Neuronal stem cell (in vitro differentiated cells): ENCODE measurements around the gene BHLHA9. TPM values are rescaled to one million over a fixed set of nuclear protein-coding genes. Genes with fewer than 3 reads are reported as not detected.
A peak's percentile ranks its signal among the peaks of the same experiment; 100 is the strongest.

Source experiments
- DNase-seq: peaks from one replicate; pipeline ENCODE4 v3.0.0-alpha.2; 2013; ENCODE audit warnings: low spot score
- H2AFZ ChIP-seq: one replicate; pipeline ENCODE4 v1.6.1; 2013; ENCODE audit warnings: mild to moderate bottlenecking, low read length, inconsistent platforms
- H2AK5ac ChIP-seq: 2 replicates; pipeline ENCODE4 v1.6.1; 2013; ENCODE audit warnings: low read depth, mild to moderate bottlenecking, inconsistent platforms, low read length, moderate library complexity, mixed read lengths
- H2BK120ac ChIP-seq: 2 replicates; pipeline ENCODE4 v1.6.1; 2013; ENCODE audit warnings: low read depth, mild to moderate bottlenecking, inconsistent platforms, low read length, moderate library complexity, mixed read lengths
- H2BK12ac ChIP-seq: one replicate; pipeline ENCODE4 v1.6.1; 2013; ENCODE audit warnings: low read length, inconsistent platforms
- H2BK15ac ChIP-seq: 2 replicates; pipeline ENCODE4 v1.6.1; 2013; ENCODE audit warnings: mild to moderate bottlenecking, low read length, inconsistent platforms, mixed read lengths
- H2BK5ac ChIP-seq: one replicate; pipeline ENCODE4 v1.6.1; 2013; ENCODE audit warnings: inconsistent platforms, mild to moderate bottlenecking, low read length, moderate library complexity
- H3K14ac ChIP-seq: one replicate; pipeline ENCODE4 v1.6.1; 2013; ENCODE audit warnings: low read length, inconsistent platforms
- H3K18ac ChIP-seq: 2 replicates; pipeline ENCODE4 v1.6.1; 2013; ENCODE audit warnings: low read length, inconsistent platforms
- H3K23ac ChIP-seq: 2 replicates; pipeline ENCODE4 v1.6.1; 2013; ENCODE audit warnings: low read depth, mild to moderate bottlenecking, mixed read lengths, low read length, inconsistent platforms; ENCODE audit not compliant: poor library complexity
- H3K27ac ChIP-seq: replicated peaks from 3 replicates; pipeline ENCODE4 v1.5.1; 2013; ENCODE audit warnings: low read length, inconsistent platforms
- H3K27me3 ChIP-seq, 3 experiments: 2 replicates each; pipeline ENCODE4 v1.6.1; 2013; ENCODE audit warnings: low read length in 3 of 3, mild to moderate bottlenecking in 2 of 3, inconsistent platforms in 1 of 3, low read depth in 1 of 3, mixed read lengths in 1 of 3, moderate library complexity in 1 of 3; ENCODE audit not compliant: control insufficient read depth in 3 of 3, insufficient read depth in 3 of 3
- H3K36me3 ChIP-seq, 2 donors: replicated peaks in 1 of 2; 2 replicates each; pipeline ENCODE4 v1.6.1; 2013; ENCODE audit warnings: low read length in 2 of 2; ENCODE audit not compliant: control insufficient read depth in 2 of 2, insufficient read depth in 2 of 2
- H3K4ac ChIP-seq: 2 replicates; pipeline ENCODE4 v1.6.1; 2013; ENCODE audit warnings: inconsistent platforms, mild to moderate bottlenecking, low read length, moderate library complexity
- H3K4me1 ChIP-seq, 2 donors: 1 replicate in 1 of 2; 2 replicates in 1 of 2; pipeline ENCODE4 v1.6.1; 2013; ENCODE audit warnings: low read length in 2 of 2, low read depth in 1 of 2; ENCODE audit not compliant: control insufficient read depth in 2 of 2, insufficient read depth in 1 of 2
- H3K4me2 ChIP-seq: one replicate; pipeline ENCODE4 v1.6.1; 2013; ENCODE audit warnings: mild to moderate bottlenecking, low read length, inconsistent platforms; ENCODE audit not compliant: insufficient read depth, poor library complexity, severe bottlenecking
- H3K4me3 ChIP-seq, 2 donors: 2 replicates each; pipeline ENCODE4 v1.5.1; 2013; ENCODE audit warnings: low read length in 2 of 2, mild to moderate bottlenecking in 2 of 2, inconsistent platforms in 1 of 2, moderate library complexity in 1 of 2
- H3K79me1 ChIP-seq: one replicate; pipeline ENCODE4 v1.6.1; 2013; ENCODE audit warnings: low read depth, mild to moderate bottlenecking, inconsistent platforms, low read length, moderate library complexity
- H3K9ac ChIP-seq: one replicate; pipeline ENCODE4 v1.6.1; 2013; ENCODE audit warnings: mild to moderate bottlenecking, low read depth, low read length, inconsistent platforms; ENCODE audit not compliant: poor library complexity
- H3K9me3 ChIP-seq, 2 donors: replicated peaks in 1 of 2; 2 replicates each; pipeline versions ENCODE3 to v1.6.1; 2013; ENCODE audit warnings: low read length in 2 of 2, mild to moderate bottlenecking in 2 of 2, inconsistent platforms in 1 of 2, low read depth in 1 of 2, mixed read lengths in 1 of 2, moderate library complexity in 1 of 2; ENCODE audit not compliant: control insufficient read depth in 2 of 2, insufficient read depth in 1 of 2
- H4K8ac ChIP-seq: one replicate; pipeline ENCODE4 v1.6.1; 2013; ENCODE audit warnings: low read depth, mild to moderate bottlenecking, inconsistent platforms, low read length, moderate library complexity
- H4K91ac ChIP-seq: one replicate; pipeline ENCODE4 v1.6.1; 2013; ENCODE audit warnings: low read length, low read depth, mild to moderate bottlenecking, inconsistent platforms; ENCODE audit not compliant: poor library complexity
- WGBS, 2 donors: extraction: QIAGEN DNeasy Blood & Tissue Kit; methylation state at CpG; one replicate each; pipeline ENCODE4 v1.1.7; 2013; ENCODE audit warnings: missing lambda C conversion rate in 2 of 2, mixed read lengths in 1 of 2; ENCODE audit not compliant: insufficient read length in 2 of 2, insufficient replicate concordance in 1 of 2; ENCODE audit errors: extremely low coverage in 2 of 2; 5-methylcytosine and 5-hydroxymethylcytosine counted together
- polyA plus RNA-seq, 2 experiments: library from polyadenylated mRNA; stranded (reverse); fragments of 200-250 nt; gene quantifications; one replicate each; pipeline ENCODE4 v1.2.3, GENCODE V29; 2013

BHLHA9 gene
- not detected for polyA plus RNA-seq (2013, experiment 1 of 2)
- polyA plus RNA-seq (2013, experiment 2 of 2), result not detected

DNA sequence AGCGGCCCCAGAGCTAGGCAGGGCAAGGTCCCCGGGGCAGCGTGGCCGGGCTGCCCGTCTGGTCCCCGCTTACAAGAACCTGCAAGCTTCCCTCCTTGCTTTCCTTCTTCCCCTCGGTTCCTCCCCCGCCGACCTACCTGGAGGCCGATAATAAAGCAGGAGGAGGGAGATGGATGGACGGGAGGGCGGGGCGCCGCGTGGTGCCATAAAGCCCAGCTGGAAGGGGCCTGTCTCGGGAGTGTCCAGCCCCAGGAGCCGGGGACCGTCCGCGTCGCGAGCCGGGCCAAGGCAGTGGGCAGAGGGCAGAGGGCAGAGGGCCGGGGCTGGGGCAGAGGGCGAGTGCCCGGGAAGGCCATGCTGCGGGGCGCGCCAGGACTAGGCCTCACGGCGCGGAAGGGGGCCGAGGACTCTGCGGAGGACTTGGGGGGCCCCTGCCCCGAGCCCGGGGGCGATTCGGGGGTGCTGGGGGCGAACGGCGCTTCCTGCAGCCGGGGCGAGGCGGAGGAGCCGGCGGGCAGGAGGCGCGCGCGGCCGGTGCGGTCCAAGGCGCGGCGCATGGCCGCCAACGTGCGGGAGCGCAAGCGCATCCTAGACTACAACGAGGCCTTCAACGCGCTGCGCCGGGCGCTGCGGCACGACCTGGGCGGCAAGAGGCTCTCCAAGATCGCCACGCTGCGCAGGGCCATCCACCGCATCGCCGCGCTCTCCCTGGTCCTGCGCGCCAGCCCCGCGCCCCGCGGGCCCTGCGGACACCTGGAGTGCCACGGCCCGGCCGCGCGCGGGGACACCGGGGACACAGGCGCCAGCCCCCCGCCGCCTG lies at the start of gene BHLHA9:
BHLHA9 (plus strand) TSS at position 235 of the 820 bp plus-strand sequence; CDS start at position 355, 120 bp downstream.
- Histone ChIP-seq H2BK12ac (no peak within 1 kb of the TSS), H3K4me1 (peaks cover 5 to 10% of the 10 kb centered on the region in 2 donors), H3K14ac (no peak within 1 kb of the TSS), H2BK5ac (no peak within 1 kb of the TSS), H2AFZ (peak within 1 kb of the TSS; percentile 71), H3K4me2 (peak within 1 kb of the TSS; percentile 18), H2BK15ac (peak within 1 kb of the TSS; percentile 75), H3K79me1 (no peaks in the 10 kb centered on the region), H3K9me3 (no peaks in the 10 kb centered on the region), H4K91ac (no peak within 1 kb of the TSS), H3K23ac (no peak within 1 kb of the TSS), H3K27me3 (peaks cover 0 to 17% (median 14%) of the 10 kb centered on the region in 3 experiments), H3K9ac (no peak within 1 kb of the TSS), H3K4ac (no peak within 1 kb of the TSS), H3K4me3 (peak within 1 kb of the TSS in 1 of 2 donors; percentile 48), H2BK120ac (no peak within 1 kb of the TSS), H3K18ac (peak within 1 kb of the TSS; percentile 57), H3K36me3 (no peaks in the 10 kb centered on the region), H2AK5ac (peak within 1 kb of the TSS; percentile 70), H3K27ac (no peak within 1 kb of the TSS), H4K8ac (no peak within 1 kb of the TSS)
- DNase-seq, result no peak
- WGBS, 2 donors, result no CpG with 5 or more reads among the region's 93 CpGs

DNA sequence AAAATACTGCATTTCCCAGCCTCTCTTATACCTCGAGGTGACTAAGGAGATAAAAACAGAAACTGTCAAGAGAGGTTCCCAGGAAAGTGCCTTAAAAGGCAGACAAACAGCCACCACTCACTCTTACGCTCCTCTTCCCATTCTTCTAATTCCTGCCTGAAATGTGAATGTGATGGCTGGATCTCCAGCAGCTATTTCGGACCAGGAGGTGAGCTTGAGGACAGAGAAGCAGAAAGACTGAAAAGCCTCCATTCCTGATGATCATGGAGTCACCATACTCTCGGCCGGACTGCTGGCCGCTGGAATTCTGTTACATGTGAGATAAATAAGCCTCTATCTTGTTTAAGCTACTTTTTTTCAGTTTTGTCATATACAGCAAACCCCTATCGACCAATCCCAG lies 49.0 kb upstream of the BHLHA9 start:
- H2BK5ac ChIP-seq, result no peak overlapping the region
- no peak overlapping the region for H3K27ac ChIP-seq
- no CpG with 5 or more reads among the region's 7 CpGs for WGBS, 2 donors
- H3K4me1 ChIP-seq, result peaks cover 8 to 9% of the 10 kb centered on the region in 2 donors
- H3K36me3 ChIP-seq, result no peaks in the 10 kb centered on the region
- H3K9ac ChIP-seq, result no peak overlapping the region
- no peak overlapping the region for H2BK12ac ChIP-seq
- H2AFZ ChIP-seq, result no peak overlapping the region
- H3K4me2 ChIP-seq, result no peak overlapping the region
- no peak overlapping the region for H3K23ac ChIP-seq
- no peak overlapping the region for H4K91ac ChIP-seq
- no peaks in the 10 kb centered on the region for H3K79me1 ChIP-seq
- no peak overlapping the region for H3K4ac ChIP-seq
- H3K18ac ChIP-seq, result no peak overlapping the region
- no peak overlapping the region for H2BK120ac ChIP-seq
- peaks cover 0 to under 1% of the 10 kb centered on the region in 2 donors for H3K9me3 ChIP-seq
- no peak for DNase-seq
- H3K14ac ChIP-seq, result no peak overlapping the region
- H3K4me3 ChIP-seq, result no peak overlapping the region
- H2BK15ac ChIP-seq, result no peak overlapping the region
- H3K27me3 ChIP-seq, result peaks cover 0 to 26% (median 1%) of the 10 kb centered on the region in 3 experiments
- H4K8ac ChIP-seq, result no peak overlapping the region
- no peak overlapping the region for H2AK5ac ChIP-seq

DNA sequence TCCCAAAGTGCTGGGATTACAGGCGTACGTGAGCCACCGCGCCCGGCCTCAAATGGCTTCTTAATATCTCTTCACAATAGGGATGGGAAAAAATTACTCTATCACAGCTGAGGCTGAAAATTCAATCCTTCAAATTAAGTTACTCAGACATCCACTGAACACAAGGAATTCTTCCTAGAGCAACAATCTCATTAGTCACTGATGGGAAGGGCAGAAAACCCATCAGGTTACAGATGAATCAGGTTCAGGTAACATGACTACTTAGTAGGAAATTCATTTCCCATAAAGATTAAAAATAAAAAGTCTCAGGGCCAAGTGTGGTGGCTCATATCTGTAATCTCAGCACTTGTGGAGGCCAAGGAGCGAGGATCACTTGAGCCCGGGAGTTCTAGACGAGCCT lies 47.9 kb upstream of the BHLHA9 start:
- Histone ChIP-seq H2BK120ac (no peak overlapping the region), H2AFZ (no peak overlapping the region), H3K27me3 (peaks cover 0 to 37% (median 13%) of the 10 kb centered on the region in 3 experiments), H3K4me2 (no peak overlapping the region), H3K14ac (no peak overlapping the region), H3K4ac (no peak overlapping the region), H3K23ac (no peak overlapping the region), H3K4me1 (peaks cover 0 to 2% of the 10 kb centered on the region in 2 donors), H3K9me3 (peaks cover 0 to 6% of the 10 kb centered on the region in 2 donors), H3K36me3 (peaks cover 0 to 2% of the 10 kb centered on the region in 2 donors), H3K9ac (no peak overlapping the region), H2BK5ac (no peak overlapping the region), H3K18ac (no peak overlapping the region), H2BK15ac (no peak overlapping the region), H4K91ac (no peak overlapping the region), H3K79me1 (no peaks in the 10 kb centered on the region), H3K27ac (no peak overlapping the region), H4K8ac (no peak overlapping the region), H2AK5ac (no peak overlapping the region), H2BK12ac (no peak overlapping the region), H3K4me3 (no peak overlapping the region)
- no peak for DNase-seq
- WGBS, 2 donors, result no CpG with 5 or more reads among the region's 8 CpGs

DNA sequence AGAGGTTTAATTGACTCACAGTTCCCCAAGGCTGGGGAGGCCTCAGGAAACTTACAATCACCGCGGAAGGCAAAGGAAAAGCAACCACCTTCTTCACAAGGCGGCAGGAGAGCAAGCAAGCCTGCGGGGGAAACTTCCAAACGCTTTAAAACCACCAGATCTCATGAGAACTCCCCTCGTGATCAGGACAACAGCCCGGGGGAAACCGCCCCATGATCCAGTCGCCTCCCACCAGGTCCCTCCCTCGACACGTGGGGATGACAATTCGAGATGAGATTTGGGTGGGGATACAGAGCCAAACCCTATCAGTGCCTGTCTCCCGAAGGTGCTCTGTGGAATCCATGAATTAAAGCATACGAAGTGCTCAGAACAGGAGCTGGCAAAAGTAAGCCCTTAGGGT lies 46.6 kb upstream of the BHLHA9 start:
- H4K8ac ChIP-seq, result no peak overlapping the region
- no peak overlapping the region for H2BK15ac ChIP-seq
- H3K4me1 ChIP-seq, result peaks cover 0 to 6% of the 10 kb centered on the region in 2 donors
- WGBS, 2 donors, result no CpG with 5 or more reads among the region's 14 CpGs
- H3K23ac ChIP-seq, result no peak overlapping the region
- no peak for DNase-seq
- no peak overlapping the region for H4K91ac ChIP-seq
- H3K27me3 ChIP-seq, result peaks cover 8 to 50% (median 26%) of the 10 kb centered on the region in 3 experiments
- no peak overlapping the region for H3K14ac ChIP-seq
- H2BK120ac ChIP-seq, result no peak overlapping the region
- no peaks in the 10 kb centered on the region for H3K79me1 ChIP-seq
- peaks cover 0 to 2% of the 10 kb centered on the region in 2 donors for H3K36me3 ChIP-seq
- no peak overlapping the region for H3K18ac ChIP-seq
- H2AK5ac ChIP-seq, result no peak overlapping the region
- H3K27ac ChIP-seq, result no peak overlapping the region
- H3K9ac ChIP-seq, result no peak overlapping the region
- no peak overlapping the region for H3K4me2 ChIP-seq
- no peak overlapping the region for H3K4ac ChIP-seq
- peaks cover 0 to 6% of the 10 kb centered on the region in 2 donors for H3K9me3 ChIP-seq
- no peak overlapping the region for H2BK5ac ChIP-seq
- no peak overlapping the region for H2BK12ac ChIP-seq
- no peak overlapping the region for H3K4me3 ChIP-seq
- peak overlapping the region; percentile 14 for H2AFZ ChIP-seq
